Lung (tissue), 12 donors: ENCODE measurements around the gene NR3C1. TPM values are rescaled to one million over a fixed set of nuclear protein-coding genes. Genes with fewer than 3 reads are reported as not detected.

Source experiments
- ATAC-seq: fragments of 200-7000 bp; cut with Tn5 transposase; one replicate; pipeline ENCODE4 v1.9.1; 2020; ENCODE audit warnings: moderate number of reproducible peaks; ENCODE audit not compliant: insufficient read depth, low FRiP score
- DNase-seq, 3 donors: peaks; one replicate each; pipeline ENCODE4 v3.0.0-alpha.2; 2013 to 2017
- H3K27ac ChIP-seq, 2 donors: one replicate each; pipeline ENCODE4 v1.5.1; 2013; ENCODE audit warnings: mild to moderate bottlenecking in 2 of 2, moderate library complexity in 2 of 2, control low read depth in 1 of 2, inconsistent platforms in 1 of 2, low read depth in 1 of 2, low read length in 1 of 2
- H3K27me3 ChIP-seq, 3 donors: one replicate each; pipeline ENCODE4 v1.5.1; 2013; ENCODE audit warnings: low read length in 2 of 3; ENCODE audit not compliant: control insufficient read depth in 3 of 3, insufficient read depth in 3 of 3
- H3K36me3 ChIP-seq, 4 donors: one replicate each; pipeline ENCODE4 v1.5.1; 2013; ENCODE audit warnings: low read length in 4 of 4, mild to moderate bottlenecking in 1 of 4, moderate library complexity in 1 of 4; ENCODE audit not compliant: control insufficient read depth in 4 of 4, insufficient read depth in 4 of 4
- H3K4me1 ChIP-seq, 5 donors: one replicate each; pipeline ENCODE4 v1.5.1; 2013; ENCODE audit warnings: low read length in 5 of 5, mild to moderate bottlenecking in 2 of 5, moderate library complexity in 1 of 5; ENCODE audit not compliant: control insufficient read depth in 5 of 5, insufficient read depth in 5 of 5
- H3K4me3 ChIP-seq: one replicate; pipeline ENCODE4 v1.5.1; 2013; ENCODE audit warnings: mild to moderate bottlenecking, control low read depth, moderate library complexity
- H3K9ac ChIP-seq, 2 donors: one replicate each; pipeline ENCODE4 v1.5.1; 2013; ENCODE audit warnings: low read length in 2 of 2, control low read depth in 1 of 2; ENCODE audit not compliant: insufficient read depth in 1 of 2
- H3K9me3 ChIP-seq, 4 donors: one replicate each; pipeline ENCODE4 v1.5.1; 2013; ENCODE audit warnings: low read length in 3 of 4, mild to moderate bottlenecking in 1 of 4, moderate library complexity in 1 of 4; ENCODE audit not compliant: control insufficient read depth in 4 of 4, insufficient read depth in 3 of 4
- CTCF ChIP-seq: IDR thresholded peaks from 2 replicates; pipeline ENCODE4 v1.5.1; 2012; ENCODE audit warnings: mild to moderate bottlenecking; ENCODE audit errors: control extremely low read depth, extremely low read depth
- WGBS, 2 donors: extraction: QIAGEN DNeasy Blood & Tissue Kit; methylation state at CpG; one replicate each; pipeline ENCODE4 v1.1.7; 2013; 5-methylcytosine and 5-hydroxymethylcytosine counted together
- polyA plus RNA-seq, 2 donors: library from polyadenylated mRNA; stranded (reverse); fragments of 200-250 nt; gene quantifications; one replicate each; pipeline ENCODE4 v1.2.1, GENCODE V29; 2013
- total RNA-seq, 2 donors: library from RNA; depleted of rRNA in 1 of 2; stranded (reverse); fragments of >200 nt in 1 of 2; gene quantifications; one replicate each; pipeline ENCODE4 v1.2.1, GENCODE V29; 2014 to 2021
- donor health status: control.
- donor health status: control.
- donor health status: Bipolar disorder and iron deficiency.
- donor health status: healthy.
- donor health status: DM: yes; HTN: yes; CAD: no.

The NR3C1 gene
- total and polyA plus RNA-seq, 4 donors, result 21.6 to 103 (median 48.2) TPM

- Histone ChIP-seq H3K27me3 (no peaks in the 10 kb centered on the region), H3K36me3 (no peaks in the 10 kb centered on the region), H3K27ac (no peak overlapping the region), H3K4me1 (peaks cover 7 to 52% (median 12%) of the 10 kb centered on the region in 5 donors), H3K9me3 (no peaks in the 10 kb centered on the region), H3K9ac (no peak overlapping the region), H3K4me3 (no peak overlapping the region)
- TF ChIP-seq CTCF, result no peak
- ATAC-seq (no peak), DNase-seq (peak; percentile 88 to 92 (median 91))
- WGBS, 2 donors, result 69 to 71% methylated on average over 3 of the region's 3 CpGs
These were observed 172.1 kb downstream of the NR3C1 start for GRCh38 chr5:143231416-143231815.

DNA sequence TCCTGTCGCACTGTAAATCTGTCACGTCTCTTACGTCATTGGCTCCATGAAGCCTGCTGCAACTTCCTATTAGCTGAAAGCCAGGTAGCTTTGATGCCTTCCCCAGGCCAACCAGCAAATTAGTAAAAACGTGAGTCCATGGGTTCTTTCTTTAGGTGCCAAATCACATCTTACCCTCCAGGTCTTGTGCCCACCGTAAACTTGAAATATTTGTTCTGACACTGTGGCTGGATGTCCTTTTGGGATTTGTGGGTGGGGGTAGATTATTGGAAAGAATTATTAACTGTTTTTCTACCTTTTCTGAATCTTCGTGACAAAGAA is 172.8 kb downstream of the NR3C1 start:
- Histone ChIP-seq H3K36me3 (no peaks in the 10 kb centered on the region), H3K9ac (no peak overlapping the region), H3K4me3 (no peak overlapping the region), H3K9me3 (no peaks in the 10 kb centered on the region), H3K27me3 (no peaks in the 10 kb centered on the region), H3K4me1 (peaks cover 7 to 52% (median 12%) of the 10 kb centered on the region in 5 donors), H3K27ac (peak overlapping the region in 1 of 2 donors; percentile 37)
- no peak for ATAC-seq
- TF ChIP-seq CTCF, result no peak
- WGBS, 2 donors, result 68 to 84% methylated on average over 6 of the region's 6 CpGs
- no peak for DNase-seq

GRCh38 chr5:143229896-143230675 is 173.4 kb downstream of the NR3C1 start:
- H3K9ac ChIP-seq, result no peak overlapping the region
- no peaks in the 10 kb centered on the region for H3K27me3 ChIP-seq
- no peak overlapping the region for H3K4me3 ChIP-seq
- peaks cover 7 to 52% (median 12%) of the 10 kb centered on the region in 5 donors for H3K4me1 ChIP-seq
- DNase-seq (peak in 2 of 3 donors; percentile 62 to 77), ATAC-seq (peak; percentile 35)
- no peak for TF ChIP-seq CTCF
- no peaks in the 10 kb centered on the region for H3K9me3 ChIP-seq
- no peaks in the 10 kb centered on the region for H3K36me3 ChIP-seq
- WGBS, 2 donors, result 56 to 61% methylated on average over 10 of the region's 10 CpGs
- peak overlapping the region in 1 of 2 donors; percentile 37 for H3K27ac ChIP-seq
